ENCODE results near the gene TACR2. TPM values are rescaled to one million over a fixed set of nuclear protein-coding genes. Genes with fewer than 3 reads are reported as not detected.
A peak's percentile ranks its signal among the peaks of the same experiment; 100 is the strongest.

Gene TACR2
- total and polyA plus RNA-seq, 8 donors = 0.56 to 133 (median 14.3) TPM; not detected in 1

DNA sequence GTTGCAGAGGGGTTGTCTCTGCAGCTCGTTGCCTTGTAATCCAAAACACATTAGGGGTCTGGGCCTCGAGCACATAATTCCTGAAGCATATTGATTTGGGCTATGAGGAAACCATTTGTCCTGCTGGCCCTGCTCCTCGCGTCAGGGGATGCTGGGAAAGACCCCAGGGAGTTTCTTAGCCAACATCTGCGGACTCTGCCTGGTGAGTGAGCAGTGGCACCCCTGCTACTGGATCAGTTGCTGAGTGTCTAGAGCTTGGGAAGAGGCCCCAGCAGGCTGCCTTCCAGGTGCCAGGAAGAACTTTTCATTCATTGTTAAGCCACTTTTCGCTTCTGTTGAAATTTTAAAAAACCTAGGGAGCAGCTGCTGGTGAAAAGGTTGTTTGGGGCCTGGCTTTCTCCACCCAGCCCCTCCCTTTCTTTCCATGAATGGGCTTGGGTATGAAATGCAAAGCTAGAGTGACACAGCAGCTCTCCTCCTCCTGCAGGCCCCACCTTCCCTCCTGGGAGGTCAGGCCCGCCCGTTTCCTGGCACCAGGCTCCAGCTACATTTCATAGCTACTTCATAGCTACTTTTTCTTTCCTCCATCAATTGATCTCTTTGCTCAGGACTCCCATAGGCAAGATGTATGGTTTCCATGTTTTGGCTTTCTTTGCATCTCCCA, 26.8 kb downstream of the TACR2 start:
- Histone ChIP-seq H3K4me1 (peaks cover 9 to 38% (median 20%) of the 10 kb centered on the region in 4 donors), H3K27me3 (no peaks in the 10 kb centered on the region), H3K9me3 (no peaks in the 10 kb centered on the region), H3K4me3 (no peak overlapping the region), H3K36me3 (peaks cover 61 to 100% (median 97%) of the 10 kb centered on the region in 4 donors), H3K27ac (peak overlapping the region in 3 of 5 donors; percentile 27 to 62 (median 39))
- peak; percentile 56 to 73 for DNase-seq
- WGBS, 5 donors = 61 to 71% (median 68%) methylated on average over 8 of the region's 8 CpGs
- TF ChIP-seq POLR2AphosphoS5 (IDR thresholded peaks at IDR 0.05) (peak in 1 of 3 donors; percentile 61), POLR2A (IDR thresholded peaks at IDR 0.05) (no peak)
- intact Hi-C loops (cut with DNase I; ENCODE audit: low total_unique reads) = loop anchor here (5.0 to 10.0 kb wide), 2 partner anchors 65 to 153 kb away; no protein-coding TSS in a partner anchor

GRCh38 chr10:69388488-69388887, 28.2 kb downstream of the TACR2 start:
- Histone ChIP-seq H3K27me3 (no peaks in the 10 kb centered on the region), H3K4me1 (peaks cover 9 to 43% (median 23%) of the 10 kb centered on the region in 4 donors), H3K9me3 (no peaks in the 10 kb centered on the region), H3K27ac (no peak overlapping the region), H3K36me3 (peaks cover 62 to 100% (median 97%) of the 10 kb centered on the region in 4 donors), H3K4me3 (no peak overlapping the region)
- intact Hi-C loops (cut with DNase I; ENCODE audit: low total_unique reads) = loop anchor here (10.0 kb wide), 1 partner anchor 64 kb away; no protein-coding TSS in a partner anchor
- TF ChIP-seq, protein P1, sequence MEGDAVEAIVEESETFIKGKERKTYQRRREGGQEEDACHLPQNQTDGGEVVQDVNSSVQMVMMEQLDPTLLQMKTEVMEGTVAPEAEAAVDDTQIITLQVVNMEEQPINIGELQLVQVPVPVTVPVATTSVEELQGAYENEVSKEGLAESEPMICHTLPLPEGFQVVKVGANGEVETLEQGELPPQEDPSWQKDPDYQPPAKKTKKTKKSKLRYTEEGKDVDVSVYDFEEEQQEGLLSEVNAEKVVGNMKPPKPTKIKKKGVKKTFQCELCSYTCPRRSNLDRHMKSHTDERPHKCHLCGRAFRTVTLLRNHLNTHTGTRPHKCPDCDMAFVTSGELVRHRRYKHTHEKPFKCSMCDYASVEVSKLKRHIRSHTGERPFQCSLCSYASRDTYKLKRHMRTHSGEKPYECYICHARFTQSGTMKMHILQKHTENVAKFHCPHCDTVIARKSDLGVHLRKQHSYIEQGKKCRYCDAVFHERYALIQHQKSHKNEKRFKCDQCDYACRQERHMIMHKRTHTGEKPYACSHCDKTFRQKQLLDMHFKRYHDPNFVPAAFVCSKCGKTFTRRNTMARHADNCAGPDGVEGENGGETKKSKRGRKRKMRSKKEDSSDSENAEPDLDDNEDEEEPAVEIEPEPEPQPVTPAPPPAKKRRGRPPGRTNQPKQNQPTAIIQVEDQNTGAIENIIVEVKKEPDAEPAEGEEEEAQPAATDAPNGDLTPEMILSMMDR (IDR thresholded peaks at IDR 0.05) = no peak
- TF ChIP-seq POLR2A (IDR thresholded peaks at IDR 0.05) (no peak), POLR2AphosphoS5 (IDR thresholded peaks at IDR 0.05) (no peak), EP300 (IDR thresholded peaks at IDR 0.05) (no peak)
- WGBS, 5 donors = 97 to 100% (median 97%) methylated on average over 2 of the region's 2 CpGs
- no peak for DNase-seq

DNA sequence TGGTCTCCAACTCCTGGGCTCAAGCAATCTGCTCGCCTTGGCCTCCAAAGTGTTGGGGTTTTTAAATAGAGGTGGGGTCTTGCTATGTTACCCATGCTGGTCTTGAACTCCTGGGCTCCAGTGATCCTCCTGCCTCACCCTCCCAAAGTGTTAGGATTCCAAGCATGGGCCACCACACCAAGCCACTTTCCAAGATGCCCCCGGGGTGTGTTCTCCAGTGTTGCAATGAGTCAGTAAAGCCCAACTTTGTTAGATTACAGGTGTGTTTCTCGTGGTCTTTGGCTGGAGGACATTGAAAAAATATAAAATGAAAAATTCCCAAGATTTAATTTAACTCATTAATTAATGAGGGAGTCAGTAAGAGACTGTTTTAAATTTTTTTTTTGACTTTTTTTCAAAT, 29.2 kb downstream of the TACR2 start:
- no peak overlapping the region for H3K27ac ChIP-seq
- no peak overlapping the region for H3K4me3 ChIP-seq
- WGBS, 5 donors = 79 to 96% (median 93%) methylated on average over 3 of the region's 3 CpGs
- TF ChIP-seq EP300 (IDR thresholded peaks at IDR 0.05) (no peak), POLR2AphosphoS5 (IDR thresholded peaks at IDR 0.05) (no peak), POLR2A (IDR thresholded peaks at IDR 0.05) (no peak)
- TF ChIP-seq, protein P1 (IDR thresholded peaks at IDR 0.05) = no peak
- peaks cover 68 to 100% (median 98%) of the 10 kb centered on the region in 4 donors for H3K36me3 ChIP-seq
- H3K4me1 ChIP-seq = peaks cover 6 to 45% (median 25%) of the 10 kb centered on the region in 4 donors
- no peak for DNase-seq
- H3K9me3 ChIP-seq = no peaks in the 10 kb centered on the region
- intact Hi-C loops (cut with DNase I; ENCODE audit: low total_unique reads) = loop anchor here (10.0 kb wide), 1 partner anchor 63 kb away; no protein-coding TSS in a partner anchor
- no peaks in the 10 kb centered on the region for H3K27me3 ChIP-seq

DNA sequence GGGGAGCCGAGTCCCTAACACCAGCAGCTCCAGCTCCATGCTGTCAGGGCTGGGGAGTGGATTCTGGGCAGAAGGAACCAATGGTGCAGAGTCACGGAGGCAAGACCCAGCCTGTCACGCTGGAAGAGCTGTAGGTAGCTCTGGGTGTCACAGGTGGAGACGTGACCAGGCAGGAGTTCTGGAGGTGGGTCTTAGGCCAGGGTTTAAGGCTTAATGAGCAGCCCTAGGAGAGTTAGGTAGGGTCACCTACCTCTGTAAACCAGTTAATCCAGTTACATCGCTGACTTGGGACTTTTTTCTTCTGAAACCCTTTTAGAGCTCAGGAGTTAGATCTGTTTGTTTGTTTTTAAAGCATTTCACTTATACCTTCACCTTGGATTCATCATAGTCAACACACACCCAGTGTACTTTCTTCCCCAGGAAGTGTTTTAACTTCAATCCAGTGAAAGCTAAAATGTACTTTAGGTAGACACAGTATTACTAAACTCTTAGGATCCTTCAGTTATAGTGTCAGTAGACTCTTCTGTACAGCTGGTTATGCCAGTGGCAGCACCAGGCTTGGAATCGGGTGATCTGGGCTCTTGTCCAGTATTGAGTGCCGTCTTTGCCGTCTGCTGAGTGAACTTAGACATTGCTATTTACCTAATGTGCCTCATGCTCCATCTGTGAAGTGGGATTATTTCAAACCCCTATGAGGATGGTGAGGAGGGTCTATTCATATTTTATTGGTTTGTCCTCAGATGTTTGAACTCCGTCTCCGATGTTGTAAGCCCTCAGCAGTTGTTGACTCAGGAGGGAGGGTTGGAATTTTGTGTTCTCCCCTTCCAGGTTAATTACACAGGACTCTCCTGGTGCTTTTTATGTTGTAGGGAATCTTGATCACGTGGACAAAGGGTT, 31.0 kb downstream of the TACR2 start:
- Histone ChIP-seq H3K4me1 (peaks cover 4 to 41% (median 14%) of the 10 kb centered on the region in 4 donors), H3K27me3 (no peaks in the 10 kb centered on the region), H3K9me3 (no peaks in the 10 kb centered on the region), H3K4me3 (no peak overlapping the region), H3K27ac (peak overlapping the region; percentile 40 to 74 (median 50)), H3K36me3 (peaks cover 74 to 100% (median 99%) of the 10 kb centered on the region in 4 donors)
- WGBS, 5 donors = 40 to 58% (median 54%) methylated on average over 9 to 11 of the region's 11 CpGs
- TF ChIP-seq POLR2AphosphoS5 (IDR thresholded peaks at IDR 0.05) = no peak
- TF ChIP-seq, protein P1 (IDR thresholded peaks at IDR 0.05) = no peak
- no peak for TF ChIP-seq EP300 (IDR thresholded peaks at IDR 0.05)
- TF ChIP-seq POLR2A (IDR thresholded peaks at IDR 0.05) = no peak
- intact Hi-C loops (cut with DNase I; ENCODE audit: low total_unique reads) = loop anchor here (10.0 kb wide), 1 partner anchor 61 kb away; no protein-coding TSS in a partner anchor
- peak in 1 of 2 donors; percentile 61 for DNase-seq
